Esophagus muscularis mucosa (tissue), 4 donors: Measurements from ENCODE around the gene PCA3. TPM values are rescaled to one million over a fixed set of nuclear protein-coding genes. Genes with fewer than 3 reads are reported as not detected.

ENCODE experiments used
- DNase-seq: peaks from one replicate; pipeline ENCODE4 v3.0.0-alpha.2; 2017; ENCODE audit errors: extremely low spot score
- H3K27ac ChIP-seq, 4 donors: fragments of 200-600 bp; sonication (generic); replicated peaks in 1 of 4; 1 replicate in 3 of 4; 2 replicates in 1 of 4; pipeline ENCODE4 v1.5.1; 2016 to 2019; ENCODE audit warnings: mild to moderate bottlenecking in 1 of 4
- H3K27me3 ChIP-seq, 4 donors: fragments of 200-600 bp; sonication (generic); one replicate each; pipeline versions ENCODE4 v1.5.1 to v1.6.0; 2016 to 2019
- H3K36me3 ChIP-seq, 4 donors: fragments of 200-600 bp; sonication (generic); one replicate each; pipeline ENCODE4 v1.5.1; 2016 to 2019
- H3K4me1 ChIP-seq, 4 donors: fragments of 200-600 bp; sonication (generic); one replicate each; pipeline ENCODE4 v1.5.1; 2016 to 2019
- H3K4me3 ChIP-seq, 4 donors: fragments of 200-600 bp; sonication (generic); 1 replicate in 2 of 4; 2 replicates in 2 of 4; pipeline ENCODE4 v1.5.1; 2016 to 2019; ENCODE audit warnings: mild to moderate bottlenecking in 4 of 4, moderate library complexity in 1 of 4
- H3K9me3 ChIP-seq, 4 donors: fragments of 200-600 bp; sonication (generic); 1 replicate in 3 of 4; 2 replicates in 1 of 4; pipeline ENCODE4 v1.5.1; 2016 to 2019
- EP300 ChIP-seq: sonication (generic); formaldehyde crosslinking; IDR thresholded peaks from one replicate; pipeline ENCODE4 v1.6.1; 2017; ENCODE audit warnings: antibody characterized with exemption
- POLR2A ChIP-seq: fragments of 450-650 bp; IDR thresholded peaks from one replicate; pipeline ENCODE4 v1.6.1; 2017; ENCODE audit warnings: antibody characterized with exemption, moderate library complexity, mild to moderate bottlenecking, low read depth
- POLR2AphosphoS5 ChIP-seq, 2 donors: sonication (generic); formaldehyde crosslinking; IDR thresholded peaks; one replicate each; pipeline ENCODE4 v1.6.1; 2017; ENCODE audit warnings: antibody characterized with exemption in 2 of 2
- WGBS: methylation state at CpG from one replicate; pipeline ENCODE4 v1.1.5; 2018; 5-methylcytosine and 5-hydroxymethylcytosine counted together
- intact Hi-C: fragments of 100-400 bp; cut with DNase I; formaldehyde crosslinking; loops from one replicate; pipeline ENCODE4 v1.15.1; 2023
- small RNA-seq, 3 donors: library from RNA; depleted of rRNA; stranded (forward); fragments of <200 nt; gene quantifications; one replicate each; pipeline ENCODE3, GENCODE V24; 2016
- total RNA-seq, 4 donors: library from RNA; depleted of rRNA; stranded (reverse); fragments of >200 nt; gene quantifications; one replicate each; pipeline versions ENCODE4 v1.1.0 to v1.2.1, GENCODE V29; 2016
- TF ChIP-seq, protein P1 (sequence below), 3 experiments: fragments of 200-600 bp in 2 of 3; fragments of 450-650 bp in 1 of 3; sonication (generic) in 2 of 3; IDR thresholded peaks; one replicate each; pipeline ENCODE4 v1.5.1; 2017 to 2019; ENCODE audit warnings: antibody characterized with exemption in 3 of 3, mild to moderate bottlenecking in 2 of 3, moderate library complexity in 1 of 3

The PCA3 gene
- total RNA-seq, 4 donors from 2014 or later, result under 0.01 to 1.0 (median 0.65) TPM; not detected in 1

- DNase-seq, result no peak
- Histone ChIP-seq H3K4me3 (no peak overlapping the region), H3K27me3 (no peaks in the 10 kb centered on the region), H3K9me3 (no peaks in the 10 kb centered on the region), H3K4me1 (peaks cover 0 to 64% (median 54%) of the 10 kb centered on the region in 4 donors), H3K36me3 (peaks cover 0 to 21% (median 0%) of the 10 kb centered on the region in 4 donors), H3K27ac (peak overlapping the region; percentile 78 to 93 (median 85))
- intact Hi-C loops, result loop anchor here (5.0 kb wide), 1 partner anchor 89 kb away; the partner anchor contains the start of gene PRUNE2
- TF ChIP-seq POLR2A, result no peak
- peak; percentile 88 to 91 for TF ChIP-seq POLR2AphosphoS5 (IDR thresholded peaks at IDR 0.05)
- TF ChIP-seq, protein P1, sequence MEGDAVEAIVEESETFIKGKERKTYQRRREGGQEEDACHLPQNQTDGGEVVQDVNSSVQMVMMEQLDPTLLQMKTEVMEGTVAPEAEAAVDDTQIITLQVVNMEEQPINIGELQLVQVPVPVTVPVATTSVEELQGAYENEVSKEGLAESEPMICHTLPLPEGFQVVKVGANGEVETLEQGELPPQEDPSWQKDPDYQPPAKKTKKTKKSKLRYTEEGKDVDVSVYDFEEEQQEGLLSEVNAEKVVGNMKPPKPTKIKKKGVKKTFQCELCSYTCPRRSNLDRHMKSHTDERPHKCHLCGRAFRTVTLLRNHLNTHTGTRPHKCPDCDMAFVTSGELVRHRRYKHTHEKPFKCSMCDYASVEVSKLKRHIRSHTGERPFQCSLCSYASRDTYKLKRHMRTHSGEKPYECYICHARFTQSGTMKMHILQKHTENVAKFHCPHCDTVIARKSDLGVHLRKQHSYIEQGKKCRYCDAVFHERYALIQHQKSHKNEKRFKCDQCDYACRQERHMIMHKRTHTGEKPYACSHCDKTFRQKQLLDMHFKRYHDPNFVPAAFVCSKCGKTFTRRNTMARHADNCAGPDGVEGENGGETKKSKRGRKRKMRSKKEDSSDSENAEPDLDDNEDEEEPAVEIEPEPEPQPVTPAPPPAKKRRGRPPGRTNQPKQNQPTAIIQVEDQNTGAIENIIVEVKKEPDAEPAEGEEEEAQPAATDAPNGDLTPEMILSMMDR (IDR thresholded peaks at IDR 0.05), result no peak
- no peak for TF ChIP-seq EP300
- 16% methylated on average over 4 of the region's 4 CpGs for WGBS
Measured at GRCh38 chr9:76818271-76818670, 54.0 kb downstream of the PCA3 start.

DNA sequence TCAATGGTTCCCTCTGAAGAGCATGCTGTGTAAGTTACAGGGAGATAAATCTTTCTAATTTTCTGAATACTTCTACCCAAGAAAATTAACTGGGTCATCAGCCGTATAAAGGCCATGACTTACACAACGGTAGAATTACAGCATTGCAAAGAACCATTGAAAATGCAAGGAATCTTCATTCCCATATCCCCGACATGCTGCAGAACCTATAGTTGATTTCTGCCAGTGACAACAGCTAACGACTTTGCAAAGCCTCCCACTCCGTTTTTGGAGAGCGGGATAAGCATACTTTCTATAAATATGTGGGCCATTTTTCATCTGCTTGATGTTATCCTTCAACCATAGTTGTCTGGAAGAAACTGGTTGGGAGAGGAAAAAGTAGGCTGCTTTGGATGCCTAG is 56.2 kb downstream of the PCA3 start:
- H3K4me1 ChIP-seq, result peaks cover 0 to 68% (median 52%) of the 10 kb centered on the region in 4 donors
- peaks cover 0 to 13% (median 6%) of the 10 kb centered on the region in 4 donors for H3K36me3 ChIP-seq
- no peak for DNase-seq
- WGBS, result 55% methylated on average over 6 of the region's 6 CpGs
- no peak for TF ChIP-seq EP300
- no peak overlapping the region for H3K4me3 ChIP-seq
- peak overlapping the region; percentile 78 to 93 (median 85) for H3K27ac ChIP-seq
- H3K9me3 ChIP-seq, result no peaks in the 10 kb centered on the region
- no peaks in the 10 kb centered on the region for H3K27me3 ChIP-seq
- intact Hi-C loops, result no loop called here

- Histone ChIP-seq H3K27me3 (no peaks in the 10 kb centered on the region), H3K36me3 (peaks cover 0 to 21% (median 10%) of the 10 kb centered on the region in 4 donors), H3K4me3 (no peak overlapping the region), H3K4me1 (peaks cover 0 to 36% (median 22%) of the 10 kb centered on the region in 4 donors), H3K27ac (peak overlapping the region; percentile 71 to 93 (median 88)), H3K9me3 (no peaks in the 10 kb centered on the region)
- TF ChIP-seq POLR2AphosphoS5 (IDR thresholded peaks at IDR 0.05), result no peak
- no peak for TF ChIP-seq EP300
- TF ChIP-seq, protein P1 (IDR thresholded peaks at IDR 0.05), result no peak
- no peak for TF ChIP-seq POLR2A
- intact Hi-C loops, result no loop called here
- 68% methylated on average over 9 of the region's 9 CpGs for WGBS
- DNase-seq, result no peak
Measured at GRCh38 chr9:76827296-76828080, 63.2 kb downstream of the PCA3 start.

GRCh38 chr9:76828447-76828846 is 64.2 kb downstream of the PCA3 start:
- Histone ChIP-seq H3K36me3 (peaks cover 0 to 21% (median 9%) of the 10 kb centered on the region in 4 donors), H3K27me3 (no peaks in the 10 kb centered on the region), H3K4me3 (no peak overlapping the region), H3K27ac (peak overlapping the region; percentile 71 to 93 (median 88)), H3K4me1 (peaks cover 0 to 36% (median 21%) of the 10 kb centered on the region in 4 donors), H3K9me3 (no peaks in the 10 kb centered on the region)
- no peak for DNase-seq
- intact Hi-C loops, result no loop called here
- peak in 1 of 2 donors; percentile 22 for TF ChIP-seq POLR2AphosphoS5 (IDR thresholded peaks at IDR 0.05)
- no peak for TF ChIP-seq POLR2A
- 64% methylated on average over 3 of the region's 3 CpGs for WGBS

DNA sequence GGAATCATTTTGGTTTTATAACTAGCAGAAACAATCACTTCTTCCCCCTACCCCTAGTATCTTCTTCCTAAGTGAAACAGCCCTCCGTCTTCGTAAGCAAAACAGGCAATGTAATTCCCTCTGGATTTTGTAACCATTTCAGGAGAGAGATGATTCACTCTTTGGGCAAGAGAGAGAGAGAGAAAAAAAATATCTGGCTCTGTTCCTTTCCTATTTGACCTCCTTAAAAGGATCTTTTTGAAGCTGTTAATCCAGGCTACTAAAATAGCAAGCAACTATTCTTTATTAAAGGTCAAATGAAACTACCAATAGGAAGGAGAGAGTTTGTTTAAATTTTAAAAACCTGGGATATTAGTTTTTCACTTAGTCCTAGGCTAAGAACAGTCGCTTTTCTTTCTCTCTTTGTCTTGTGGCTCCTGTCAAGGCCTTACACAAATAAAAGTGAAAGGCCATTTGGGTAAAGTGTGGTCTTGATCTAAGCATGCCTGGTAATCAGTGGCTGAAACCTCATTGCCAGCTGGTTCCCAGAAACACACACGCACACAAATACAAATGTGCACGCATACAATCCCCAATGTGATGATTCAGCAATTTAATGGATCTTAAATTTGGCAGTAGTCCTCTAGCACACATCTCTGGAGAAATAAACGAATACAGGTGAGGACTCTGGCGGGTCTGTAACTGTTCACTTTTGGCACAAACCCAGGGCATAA is 71.5 kb downstream of the PCA3 start:
- peak overlapping the region in 3 of 4 donors; percentile 26 to 34 (median 27) for H3K4me3 ChIP-seq
- DNase-seq, result no peak
- peaks cover 7 to 69% (median 42%) of the 10 kb centered on the region in 4 donors for H3K4me1 ChIP-seq

More for the DNA sequence above, 71.5 kb downstream of the PCA3 start:
- H3K9me3 ChIP-seq, result no peaks in the 10 kb centered on the region
- H3K36me3 ChIP-seq, result no peaks in the 10 kb centered on the region
- WGBS, result 18% methylated on average over 7 of the region's 7 CpGs
- peak overlapping the region; percentile 87 to 93 (median 88) for H3K27ac ChIP-seq
- H3K27me3 ChIP-seq, result no peaks in the 10 kb centered on the region
- intact Hi-C loops, result no loop called here
- TF ChIP-seq, protein P1 (IDR thresholded peaks at IDR 0.05), result no peak
- no peak for TF ChIP-seq POLR2A
- peak; percentile 60 to 95 for TF ChIP-seq POLR2AphosphoS5 (IDR thresholded peaks at IDR 0.05)
- TF ChIP-seq EP300, result peak; percentile 79

Small RNA genes lying within 50 kb of the gene (small RNA-seq; reads per million reads assigned to genes)
- gene AL359314.1, result 0 reads per million in 3 donors

Other genes starting within 250 kb of the PCA3 start
- 100 to 1,000 TPM; 586 to 728 (median 654) TPM for gene PRUNE2, start 141.7 kb downstream of the PCA3 start, total RNA-seq